Measurements from ENCODE around the gene CYTH2. TPM values are rescaled to one million over a fixed set of nuclear protein-coding genes. Genes with fewer than 3 reads are reported as not detected.

Gene CYTH2
- total and polyA plus RNA-seq, 2 of the 8 experiments (the other 6 are each of a cell fraction or from before 2014, with no cell fraction given), result 43.7 to 71.4 TPM

DNA sequence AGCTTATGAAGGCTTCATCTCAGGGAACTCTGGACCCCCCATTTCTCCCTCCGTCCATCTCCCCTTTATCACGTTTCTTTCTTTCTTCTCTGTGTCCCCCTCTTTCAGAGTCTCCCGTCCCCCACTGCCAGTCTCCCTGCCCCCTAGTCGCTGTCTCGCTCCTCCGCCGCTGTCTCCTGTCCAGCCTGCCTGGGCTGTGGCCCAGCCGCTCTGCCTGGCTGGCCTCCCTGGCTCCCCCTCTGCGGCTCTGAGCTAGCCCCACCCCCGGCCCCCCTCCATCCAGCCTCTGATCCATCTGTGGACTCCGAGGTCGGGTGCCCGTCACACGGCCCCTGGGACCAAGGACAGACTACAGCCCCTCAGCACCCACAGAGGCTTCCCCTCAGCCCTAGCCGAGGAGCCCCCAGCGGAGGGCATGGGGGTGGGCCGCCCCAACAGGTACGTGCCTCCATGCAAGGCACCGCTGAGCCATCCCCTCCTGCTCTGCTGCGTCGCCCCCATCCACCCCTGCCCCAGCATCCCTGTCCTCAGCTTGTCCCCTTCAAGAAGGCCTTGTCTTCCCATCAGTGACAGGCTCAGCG lies 14.9 kb upstream of the CYTH2 start:
- TF ChIP-seq, protein P1, sequence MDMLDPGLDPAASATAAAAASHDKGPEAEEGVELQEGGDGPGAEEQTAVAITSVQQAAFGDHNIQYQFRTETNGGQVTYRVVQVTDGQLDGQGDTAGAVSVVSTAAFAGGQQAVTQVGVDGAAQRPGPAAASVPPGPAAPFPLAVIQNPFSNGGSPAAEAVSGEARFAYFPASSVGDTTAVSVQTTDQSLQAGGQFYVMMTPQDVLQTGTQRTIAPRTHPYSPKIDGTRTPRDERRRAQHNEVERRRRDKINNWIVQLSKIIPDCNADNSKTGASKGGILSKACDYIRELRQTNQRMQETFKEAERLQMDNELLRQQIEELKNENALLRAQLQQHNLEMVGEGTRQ (IDR thresholded peaks at IDR 0.05; ENCODE audit: low read length), result no peak
- TF ChIP-seq TBP (IDR thresholded peaks at IDR 0.05; ENCODE audit: low read depth, low read length) (no peak), CREB1 (IDR thresholded peaks at IDR 0.05) (no peak), POU5F1 (IDR thresholded peaks at IDR 0.05; ENCODE audit: low read depth, low read length) (no peak), HDAC6 (IDR thresholded peaks at IDR 0.05; ENCODE audit: low read depth, low read length) (no peak), FOSL1 (IDR thresholded peaks at IDR 0.05; ENCODE audit: insufficient read depth, low read depth, low read length) (no peak)
- no peak overlapping the region for H4K8ac ChIP-seq (ENCODE audit: extremely low read depth, insufficient read depth, low read length)
- no peak overlapping the region for H3K27ac ChIP-seq (ENCODE audit: low read depth, low read length)
- H2AFZ ChIP-seq (ENCODE audit: low read length), result no peak overlapping the region
- no peak overlapping the region for H2BK12ac ChIP-seq (ENCODE audit: low read depth, low read length)
- H3K23me2 ChIP-seq (ENCODE audit: low read depth, low read length), result no peaks in the 10 kb centered on the region
- CTCF ChIA-PET (ENCODE audit: partially characterized antibody), result interaction anchor here (0.6 to 0.7 kb wide), 2 partner anchors 31 to 146 kb away, joined by 3 to 4 read pairs; no protein-coding TSS in a partner anchor
- no peak overlapping the region for H3K18ac ChIP-seq (ENCODE audit: extremely low read depth, low read length)
- H3K36me3 ChIP-seq (ENCODE audit: control insufficient read depth in 2 of 4, insufficient read depth in 4 of 4, low read length in 3 of 4), result peaks cover 20 to 56% (median 39%) of the 10 kb centered on the region in 4 experiments
- no peak overlapping the region for H2BK20ac ChIP-seq (ENCODE audit: low read length)
- H4K5ac ChIP-seq (ENCODE audit: insufficient read length, low read depth, low read length), result no peak overlapping the region
- no peak overlapping the region for H3K4me2 ChIP-seq (ENCODE audit: insufficient read depth in 1 of 2, low read depth in 2 of 2, low read length in 2 of 2)
- H2BK5ac ChIP-seq (ENCODE audit: low read depth, low read length), result no peak overlapping the region
- 93% methylated on average over 7 of the region's 22 CpGs; no CpG with 5 or more reads in 1 of the 2 experiments for WGBS, 2 experiments (ENCODE audit: extremely low coverage in 1 of 2, insufficient coverage in 1 of 2, insufficient read length in 1 of 2, insufficient replicate concordance in 2 of 2, low coverage in 1 of 2, low lambda C conversion rate in 2 of 2, missing lambda C conversion rate in 1 of 2)
- peaks cover 4% of the 10 kb centered on the region for H3K79me1 ChIP-seq (ENCODE audit: low read depth, low read length)
- no peak overlapping the region for H3K14ac ChIP-seq (ENCODE audit: insufficient read length)
- H3K23ac ChIP-seq (ENCODE audit: insufficient read length), result no peak overlapping the region
- no peak overlapping the region for H3K4me3 ChIP-seq (ENCODE audit: extremely low read depth in 1 of 4, insufficient read depth in 2 of 4, low read depth in 3 of 4, low read length in 4 of 4)
- H3K4me1 ChIP-seq (replicated peaks in 1 of 4; ENCODE audit: control insufficient read depth in 3 of 4, insufficient read depth in 4 of 4, low read length in 3 of 4), result no peaks in the 10 kb centered on the region
- no peaks in the 10 kb centered on the region for H3K27me3 ChIP-seq (replicated peaks in 1 of 4; ENCODE audit: control insufficient read depth in 3 of 4, extremely low read depth in 1 of 4, insufficient read depth in 3 of 4, low read length in 3 of 4)
- no peaks in the 10 kb centered on the region for H3K9me3 ChIP-seq (ENCODE audit: insufficient read depth in 2 of 2, low read depth in 1 of 2, low read length in 1 of 2)
- H4K20me1 ChIP-seq (replicated peaks in 1 of 2; ENCODE audit: control insufficient read depth in 1 of 2, insufficient read depth in 2 of 2, low read length in 2 of 2), result peaks cover 2 to 21% of the 10 kb centered on the region in 2 experiments
- FAIRE-seq (no peak), DNase-seq (ENCODE audit: low read depth in 1 of 2, low spot score in 2 of 2) (no peak)
- H3K4ac ChIP-seq (replicated peaks; ENCODE audit: insufficient read length, low read depth, low read length), result no peak overlapping the region
- no peak overlapping the region for H4K91ac ChIP-seq (replicated peaks; ENCODE audit: insufficient read length, low read length)
- H2BK120ac ChIP-seq (replicated peaks; ENCODE audit: low read depth, low read length), result no peak overlapping the region
- no peak overlapping the region for H3K9ac ChIP-seq (replicated peaks in 1 of 4; ENCODE audit: extremely low read depth in 1 of 4, low read depth in 3 of 4, low read length in 3 of 4)
- POLR2A ChIA-PET (ENCODE audit: partially characterized antibody), result interaction anchor here (1.0 to 3.7 kb wide), 5 partner anchors 9 to 21 kb away, joined by 4 to 17 read pairs (median 6); no protein-coding TSS in a partner anchor
- no peaks in the 10 kb centered on the region for H3K79me2 ChIP-seq (ENCODE audit: control insufficient read depth in 1 of 2, insufficient read depth in 2 of 2, low read length in 2 of 2)
- H3K56ac ChIP-seq (replicated peaks; ENCODE audit: insufficient read length, low read depth, low read length), result no peak overlapping the region
- H2AK5ac ChIP-seq (ENCODE audit: low read depth, low read length), result no peak overlapping the region
- H2BK15ac ChIP-seq (ENCODE audit: low read length), result no peak overlapping the region
